HepG2 (cell line): Measurements from ENCODE around the gene CNOT10. TPM values are rescaled to one million over a fixed set of nuclear protein-coding genes. Genes with fewer than 3 reads are reported as not detected.

ENCODE experiments used
- AKAP8 ChIP-seq: sonication (generic); formaldehyde crosslinking; IDR thresholded peaks from 2 replicates; pipeline ENCODE4 v1.5.1; 2020; ENCODE audit warnings: mild to moderate bottlenecking, missing genetic modification reagents
- HDAC2 ChIP-seq: sonication (generic); formaldehyde crosslinking; IDR thresholded peaks from 2 replicates; pipeline ENCODE4 v1.4.0; 2020; ENCODE audit warnings: missing genetic modification reagents
- HMG20A ChIP-seq: IDR thresholded peaks from 2 replicates; pipeline ENCODE4 v1.6.1; 2016; ENCODE audit warnings: borderline replicate concordance
- HMG20B ChIP-seq: conservative IDR thresholded peaks from 2 replicates; pipeline ENCODE4 v1.6.1; 2016; ENCODE audit warnings: missing genetic modification reagents, missing compliant biosample characterization
- MEIS2 ChIP-seq: sonication (generic); formaldehyde crosslinking; IDR thresholded peaks from 2 replicates; pipeline ENCODE4 v1.9.0; 2021; ENCODE audit warnings: mild to moderate bottlenecking, missing genetic modification reagents
- MYC ChIP-seq: sonication (generic); formaldehyde crosslinking; IDR thresholded peaks from 2 replicates; pipeline ENCODE4 v1.9.0; 2021; ENCODE audit warnings: missing genetic modification reagents, borderline replicate concordance
- NCOA2 ChIP-seq: sonication (generic); formaldehyde crosslinking; IDR thresholded peaks from 2 replicates; pipeline ENCODE4 v1.8.0; 2022; ENCODE audit warnings: inconsistent platforms
- POGZ ChIP-seq: sonication (generic); formaldehyde crosslinking; IDR thresholded peaks from 2 replicates; pipeline ENCODE4 v1.4.0; 2020; ENCODE audit warnings: mild to moderate bottlenecking, missing genetic modification reagents
- RERE ChIP-seq: IDR thresholded peaks from 2 replicates; pipeline ENCODE4 v1.6.1; 2016; ENCODE audit warnings: low read depth, missing genetic modification reagents, missing compliant biosample characterization
- TBL1XR1 ChIP-seq: fragments of 150-350 bp; IDR thresholded peaks from 2 replicates; pipeline ENCODE4 v1.6.1; 2014; ENCODE audit warnings: borderline replicate concordance, low read length; ENCODE audit not compliant: partially characterized antibody
- TBX3 ChIP-seq: fragments of 450-650 bp; IDR thresholded peaks from 2 replicates; pipeline ENCODE4 v1.6.1; 2017; ENCODE audit warnings: antibody characterized with exemption, mild to moderate bottlenecking, inconsistent platforms, borderline replicate concordance
- TCF7L2 ChIP-seq: IDR thresholded peaks from 2 replicates; pipeline ENCODE4 v1.6.1; 2011; ENCODE audit warnings: mild to moderate bottlenecking, low read depth, low read length, moderate library complexity
- ZBTB25 ChIP-seq: IDR thresholded peaks from 2 replicates; pipeline ENCODE4 v1.6.1; 2018; ENCODE audit warnings: missing genetic modification reagents
- ZBTB34 ChIP-seq: sonication (generic); formaldehyde crosslinking; IDR thresholded peaks from 2 replicates; pipeline ENCODE4 v1.8.0; 2022; ENCODE audit warnings: mild to moderate bottlenecking, missing genetic modification reagents
- ZBTB7A ChIP-seq: sonication (generic); formaldehyde crosslinking; IDR thresholded peaks from 2 replicates; pipeline ENCODE4 v1.8.0; 2022; ENCODE audit warnings: mild to moderate bottlenecking, missing genetic modification reagents
- ZMAT3 ChIP-seq: sonication (generic); formaldehyde crosslinking; conservative IDR thresholded peaks from 2 replicates; pipeline ENCODE4 v1.7.0; 2021; ENCODE audit warnings: missing genetic modification reagents
- polyA plus RNA-seq, 8 experiments: library from polyadenylated mRNA; depleted of rRNA in 3 of 8; stranded (reverse) in 7 of 8; unstranded in 1 of 8; fragments of >200 nt; fragmentation: Illumina TruSeq in 4 of 8; extraction: Trizol in 4 of 8; gene quantifications; 2 replicates each; pipeline versions ENCODE4 v1.2.1 to v1.2.3, GENCODE V29; 2011 to 2016; ENCODE audit warnings: low read depth in 4 of 8, missing spikeins in 1 of 8, mixed read lengths in 1 of 8; ENCODE audit not compliant: insufficient read depth in 1 of 8
- total RNA-seq, 5 experiments: library from RNA; depleted of rRNA; stranded (reverse); fragments of >200 nt; fragmentation: Illumina TruSeq; extraction: Trizol; gene quantifications; 2 replicates each; pipeline ENCODE4 v1.2.3, GENCODE V29; 2016; ENCODE audit warnings: low read depth in 1 of 5
- TF ChIP-seq, protein P1 (sequence below): sonication (generic); formaldehyde crosslinking; IDR thresholded peaks from 2 replicates; pipeline ENCODE4 v1.4.0; 2020; ENCODE audit warnings: missing genetic modification reagents, borderline replicate concordance
- TF ChIP-seq, protein P2 (sequence below): sonication (generic); formaldehyde crosslinking; IDR thresholded peaks from 2 replicates; pipeline ENCODE4 v1.5.0; 2020; ENCODE audit warnings: missing genetic modification reagents

The CNOT10 gene
- total and polyA plus RNA-seq, 2 of the 13 experiments (the other 11 are each of a cell fraction or from before 2014, with no cell fraction given), result 21.2 to 34.1 TPM

DNA sequence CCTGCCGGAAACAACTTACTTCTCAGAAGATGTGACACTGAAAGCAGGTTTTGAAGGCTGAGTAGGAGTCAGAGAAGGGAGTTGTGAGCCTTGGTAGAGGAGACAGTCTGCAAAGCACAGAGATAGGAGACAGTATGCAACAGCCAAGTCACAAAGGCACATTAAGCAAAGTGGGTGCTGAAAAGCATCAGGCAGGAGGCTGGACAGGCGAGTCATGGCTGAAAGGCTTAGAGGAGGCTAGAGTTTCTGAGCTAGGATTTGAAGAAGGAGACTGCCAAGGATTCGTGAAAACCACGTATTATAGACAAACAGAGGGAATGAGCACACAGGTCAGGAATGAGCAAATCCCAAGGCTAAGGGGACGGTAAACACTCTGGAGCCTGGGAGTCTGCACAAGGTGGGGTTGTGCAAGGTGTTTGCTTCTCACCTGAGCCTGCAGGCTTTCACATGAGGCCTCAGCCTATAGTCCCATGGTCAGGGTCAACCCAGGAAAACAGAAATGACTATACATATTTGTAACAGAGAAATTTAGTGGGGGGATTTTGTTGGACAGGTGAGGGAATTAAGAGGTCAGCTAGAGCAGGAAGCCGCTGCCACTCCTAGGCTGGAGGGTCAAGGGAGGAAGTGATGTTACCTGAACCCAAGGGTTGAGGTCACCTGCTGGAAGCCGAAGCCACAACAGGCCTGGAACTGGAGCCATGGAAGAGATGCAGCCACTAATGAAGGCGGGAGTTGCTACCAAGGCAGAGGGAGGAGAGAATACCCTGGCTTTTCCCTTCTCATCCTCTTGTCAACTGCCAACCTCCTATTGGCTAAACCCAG is 109.7 kb downstream of the CNOT10 start (continued):
- TF ChIP-seq, protein P1, sequence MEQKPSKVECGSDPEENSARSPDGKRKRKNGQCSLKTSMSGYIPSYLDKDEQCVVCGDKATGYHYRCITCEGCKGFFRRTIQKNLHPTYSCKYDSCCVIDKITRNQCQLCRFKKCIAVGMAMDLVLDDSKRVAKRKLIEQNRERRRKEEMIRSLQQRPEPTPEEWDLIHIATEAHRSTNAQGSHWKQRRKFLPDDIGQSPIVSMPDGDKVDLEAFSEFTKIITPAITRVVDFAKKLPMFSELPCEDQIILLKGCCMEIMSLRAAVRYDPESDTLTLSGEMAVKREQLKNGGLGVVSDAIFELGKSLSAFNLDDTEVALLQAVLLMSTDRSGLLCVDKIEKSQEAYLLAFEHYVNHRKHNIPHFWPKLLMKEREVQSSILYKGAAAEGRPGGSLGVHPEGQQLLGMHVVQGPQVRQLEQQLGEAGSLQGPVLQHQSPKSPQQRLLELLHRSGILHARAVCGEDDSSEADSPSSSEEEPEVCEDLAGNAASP (CRISPR knock-in tag), result peak; percentile 77; the same call in 1 of the 2 replicates
- TF ChIP-seq, protein P2, sequence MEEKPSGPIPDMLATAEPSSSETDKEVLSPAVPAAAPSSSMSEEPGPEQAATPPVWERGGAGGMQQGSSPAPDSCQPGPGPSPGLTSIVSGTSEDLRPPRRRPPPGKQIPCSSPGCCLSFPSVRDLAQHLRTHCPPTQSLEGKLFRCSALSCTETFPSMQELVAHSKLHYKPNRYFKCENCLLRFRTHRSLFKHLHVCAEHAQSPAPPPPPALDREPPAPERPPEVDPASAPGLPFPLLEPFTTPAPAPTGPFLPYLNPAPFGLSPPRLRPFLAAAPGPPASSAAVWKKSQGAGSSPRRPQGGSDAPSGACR (CRISPR knock-in tag), result peak; percentile 60; the same call in 1 of the 2 replicates
- TF ChIP-seq ZMAT3 (CRISPR knock-in tag) (peak; percentile 81; the same call in 1 of the 2 replicates), HMG20B (CRISPR knock-in tag) (peak; percentile 39; the same call in 1 of the 2 replicates), ZBTB34 (CRISPR knock-in tag) (0 out of 2 replicates have a peak, but pooled peaks have one; percentile 32), TCF7L2 (no peak), RERE (peak; percentile 62; the same call in 1 of the 2 replicates), MYC (CRISPR knock-in tag) (peak; percentile 68; the same call in 1 of the 2 replicates), MEIS2 (CRISPR knock-in tag) (0 out of 2 replicates have a peak, but pooled peaks have one; percentile 43), NCOA2 (peak; percentile 95), HMG20A (CRISPR knock-in tag) (peak; percentile 51; the same call in 1 of the 2 replicates), AKAP8 (CRISPR knock-in tag) (peak; percentile 63; the same call in 1 of the 2 replicates), HDAC2 (peak; percentile 86), ZBTB7A (CRISPR knock-in tag) (0 out of 2 replicates have a peak, but pooled peaks have one; percentile 49), TBX3 (peak; percentile 47; the same call in 1 of the 2 replicates), POGZ (CRISPR knock-in tag) (peak; percentile 14; the same call in 1 of the 2 replicates), ZBTB25 (peak; percentile 64; the same call in 1 of the 2 replicates), TBL1XR1 (peak; percentile 74)
